KMS-11 (cell line): ENCODE data around the gene SUPT6H.

Experiments used
- H2AFZ ChIP-seq: fragments of 200-600 bp; sonication (generic); 2 replicates; pipeline ENCODE4 v1.6.1; 2016; ENCODE audit warnings: antibody characterized with exemption, mixed run types, low read depth
- H3K27ac ChIP-seq: fragments of 200-600 bp; sonication (generic); 2 replicates; pipeline ENCODE4 v1.6.1; 2016; ENCODE audit warnings: mild to moderate bottlenecking, mixed run types
- H3K27me3 ChIP-seq: fragments of 200-600 bp; sonication (generic); 2 replicates; pipeline ENCODE4 v1.6.1; 2017; ENCODE audit warnings: mild to moderate bottlenecking, low read depth, mixed run types, moderate library complexity; ENCODE audit not compliant: insufficient read depth
- H3K36me3 ChIP-seq: fragments of 200-600 bp; sonication (generic); 2 replicates; pipeline ENCODE4 v1.6.1; 2017; ENCODE audit warnings: mild to moderate bottlenecking, mixed run types; ENCODE audit not compliant: insufficient read depth
- H3K4me1 ChIP-seq: fragments of 200-600 bp; sonication (generic); 2 replicates; pipeline ENCODE4 v1.6.1; 2016; ENCODE audit warnings: mild to moderate bottlenecking, low read depth, mixed run types; ENCODE audit not compliant: poor library complexity, severe bottlenecking
- H3K4me2 ChIP-seq: fragments of 200-600 bp; sonication (generic); 2 replicates; pipeline ENCODE4 v1.7.0; 2016; ENCODE audit warnings: mild to moderate bottlenecking, mixed run types
- H3K4me3 ChIP-seq: fragments of 200-600 bp; sonication (generic); IDR thresholded peaks from 2 replicates; pipeline ENCODE4 v1.6.1; 2017; ENCODE audit warnings: low read depth, low read length, mixed read lengths; ENCODE audit not compliant: insufficient read depth
- H3K79me2 ChIP-seq: fragments of 200-600 bp; sonication (generic); 2 replicates; pipeline ENCODE4 v1.6.1; 2016; ENCODE audit warnings: low read depth, mixed run types; ENCODE audit not compliant: insufficient read depth
- H3K9ac ChIP-seq: fragments of 200-600 bp; sonication (generic); 2 replicates; pipeline ENCODE4 v1.6.1; 2016; ENCODE audit warnings: mild to moderate bottlenecking, mixed run types
- H4K20me1 ChIP-seq: fragments of 200-600 bp; sonication (generic); 2 replicates; pipeline ENCODE4 v1.6.1; 2016; ENCODE audit warnings: mild to moderate bottlenecking, mixed run types; ENCODE audit not compliant: insufficient read depth
- TF ChIP-seq, protein P1 (sequence below): fragments of 200-600 bp; sonication (generic); conservative IDR thresholded peaks from 2 replicates; pipeline ENCODE4 v1.6.1; 2017; ENCODE audit warnings: low read depth, mild to moderate bottlenecking, antibody characterized with exemption, low read length, moderate library complexity, mixed read lengths

The SUPT6H gene

GRCh38 chr17:28738680-28739384, 76.8 kb downstream of the SUPT6H start:
- H3K4me2 ChIP-seq: no peak overlapping the region; the same call in 1 of the 2 replicates
- H3K27ac ChIP-seq: no peak overlapping the region
- H2AFZ ChIP-seq: no peak overlapping the region
- H3K27me3 ChIP-seq: no peaks in the 10 kb centered on the region
- TF ChIP-seq, protein P1, sequence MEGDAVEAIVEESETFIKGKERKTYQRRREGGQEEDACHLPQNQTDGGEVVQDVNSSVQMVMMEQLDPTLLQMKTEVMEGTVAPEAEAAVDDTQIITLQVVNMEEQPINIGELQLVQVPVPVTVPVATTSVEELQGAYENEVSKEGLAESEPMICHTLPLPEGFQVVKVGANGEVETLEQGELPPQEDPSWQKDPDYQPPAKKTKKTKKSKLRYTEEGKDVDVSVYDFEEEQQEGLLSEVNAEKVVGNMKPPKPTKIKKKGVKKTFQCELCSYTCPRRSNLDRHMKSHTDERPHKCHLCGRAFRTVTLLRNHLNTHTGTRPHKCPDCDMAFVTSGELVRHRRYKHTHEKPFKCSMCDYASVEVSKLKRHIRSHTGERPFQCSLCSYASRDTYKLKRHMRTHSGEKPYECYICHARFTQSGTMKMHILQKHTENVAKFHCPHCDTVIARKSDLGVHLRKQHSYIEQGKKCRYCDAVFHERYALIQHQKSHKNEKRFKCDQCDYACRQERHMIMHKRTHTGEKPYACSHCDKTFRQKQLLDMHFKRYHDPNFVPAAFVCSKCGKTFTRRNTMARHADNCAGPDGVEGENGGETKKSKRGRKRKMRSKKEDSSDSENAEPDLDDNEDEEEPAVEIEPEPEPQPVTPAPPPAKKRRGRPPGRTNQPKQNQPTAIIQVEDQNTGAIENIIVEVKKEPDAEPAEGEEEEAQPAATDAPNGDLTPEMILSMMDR: no peak
- no peaks in the 10 kb centered on the region for H3K36me3 ChIP-seq
- no peaks in the 10 kb centered on the region for H4K20me1 ChIP-seq
- H3K4me3 ChIP-seq: no peak overlapping the region
- H3K79me2 ChIP-seq: no peaks in the 10 kb centered on the region
- H3K9ac ChIP-seq: no peak overlapping the region
- peaks cover 24% of the 10 kb centered on the region for H3K4me1 ChIP-seq

- H2AFZ ChIP-seq: no peak overlapping the region
- TF ChIP-seq, protein P1: no peak
- H3K4me2 ChIP-seq: no peak overlapping the region
- H3K27ac ChIP-seq: no peak overlapping the region
- H3K79me2 ChIP-seq: peaks cover 15% of the 10 kb centered on the region
- H3K4me1 ChIP-seq: peaks cover 28% of the 10 kb centered on the region
- no peaks in the 10 kb centered on the region for H3K36me3 ChIP-seq
- H3K4me3 ChIP-seq: no peak overlapping the region
- no peaks in the 10 kb centered on the region for H3K27me3 ChIP-seq
- H3K9ac ChIP-seq: no peak overlapping the region
- H4K20me1 ChIP-seq: no peaks in the 10 kb centered on the region
Observed at GRCh38 chr17:28740406-28741357, 78.7 kb downstream of the SUPT6H start.

- Histone ChIP-seq H4K20me1 (0 out of 2 replicates have a peak, but pooled peaks cover 4% of the 10 kb centered on the region), H3K27me3 (no peaks in the 10 kb centered on the region), H3K4me3 (no peak overlapping the region), H3K4me1 (peaks cover 37% of the 10 kb centered on the region), H3K4me2 (no peak overlapping the region), H3K27ac (no peak overlapping the region), H2AFZ (no peak overlapping the region), H3K9ac (no peak overlapping the region), H3K79me2 (peaks cover 24% of the 10 kb centered on the region), H3K36me3 (no peaks in the 10 kb centered on the region)
- TF ChIP-seq, protein P1: no peak
Observed at GRCh38 chr17:28741358-28742349, 79.6 kb downstream of the SUPT6H start.
